Activated CD4-positive, alpha-beta T cell treated with anti-CD3 and anti-CD28 coated beads for 4 hours (primary cell): ENCODE results near the gene JDP2.

Experiments
- DNase-seq, 2 donors: peaks; one replicate each; pipeline ENCODE4 v3.0.0-alpha.2; 2020

The JDP2 gene

DNA sequence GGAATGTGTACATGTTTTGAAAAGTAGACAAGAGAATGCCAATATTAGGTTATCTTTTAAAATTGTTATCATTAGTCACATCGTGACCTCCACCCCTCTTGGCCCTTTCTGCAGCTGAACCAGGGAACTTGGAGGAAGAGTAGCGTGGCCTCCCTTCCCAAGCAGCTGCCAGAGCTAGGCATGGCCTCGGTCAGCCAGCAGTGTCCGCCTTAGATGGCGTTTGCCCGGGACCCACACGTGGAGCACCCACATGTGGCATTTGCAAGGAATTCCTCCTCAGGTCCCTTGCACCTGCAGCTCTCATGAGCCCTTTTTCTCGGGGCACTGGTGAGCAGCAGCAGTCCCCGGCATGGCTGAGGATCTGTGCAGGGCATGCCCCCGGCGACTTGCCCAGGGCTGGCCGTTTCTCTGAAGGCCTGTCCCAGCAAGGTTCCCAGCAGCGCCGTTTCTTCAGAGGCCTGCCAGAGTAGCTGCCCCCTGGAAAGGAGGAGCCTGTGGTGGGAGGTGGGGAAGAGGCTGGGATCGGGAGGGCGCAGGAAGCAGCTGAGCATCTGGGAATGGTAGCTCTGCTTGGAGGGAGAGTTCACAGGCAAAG lies 10.8 kb downstream of the JDP2 start:
- DNase-seq: no peak

DNA sequence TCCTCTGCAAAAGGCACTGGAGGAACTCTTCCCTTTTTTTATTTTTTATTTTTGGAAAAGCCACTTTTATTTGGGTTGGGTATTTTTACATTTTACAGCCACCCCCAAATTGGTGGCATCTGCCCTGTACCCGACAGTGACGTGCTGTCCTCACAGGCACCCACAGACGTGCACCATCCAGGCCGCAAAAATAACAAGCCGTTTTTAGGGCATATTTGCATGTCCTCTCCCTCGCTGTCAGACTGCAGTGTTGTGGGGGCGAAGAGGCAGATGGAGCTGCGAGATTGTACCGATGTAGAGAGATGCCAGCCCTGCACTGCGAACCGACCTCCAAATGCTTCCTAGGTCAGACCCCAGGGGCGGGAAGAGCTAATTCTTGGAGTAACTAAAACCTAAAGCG lies 12.2 kb downstream of the JDP2 start:
- DNase-seq: no peak

DNA sequence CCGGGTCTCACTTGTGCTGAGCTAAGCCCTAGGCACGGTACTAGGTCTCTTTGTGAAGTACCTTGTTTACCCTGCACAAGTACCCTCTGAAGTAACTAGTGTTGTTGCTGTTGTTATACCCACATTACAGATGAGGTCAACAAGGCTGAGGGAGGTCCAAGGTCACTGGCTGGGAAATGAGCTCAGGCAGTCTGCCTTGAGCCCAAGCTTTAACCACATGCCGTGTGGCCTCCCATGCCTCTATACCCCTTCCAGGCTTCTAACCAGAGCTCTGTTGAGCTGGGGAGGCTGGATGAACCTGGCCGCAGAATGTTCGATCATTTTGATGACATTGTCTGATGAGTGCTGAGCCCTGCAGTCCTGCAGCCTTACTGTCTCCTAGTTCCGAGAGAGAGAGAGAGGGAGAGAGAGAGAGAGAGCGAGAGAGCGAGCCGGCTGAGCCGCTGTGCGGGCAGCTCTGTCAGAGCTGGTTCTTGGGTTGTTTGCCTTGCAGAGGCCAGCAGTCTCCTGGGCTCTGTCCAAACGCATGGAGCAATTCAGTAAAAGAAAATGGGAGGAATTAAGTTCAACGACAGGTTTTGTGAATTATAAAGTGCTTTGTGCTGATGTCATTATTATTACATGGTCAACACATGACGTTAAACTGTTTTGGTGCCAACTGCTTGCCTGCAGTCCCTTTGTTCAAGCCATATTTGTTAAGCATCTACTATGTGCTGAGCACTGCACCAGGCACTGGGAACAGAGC lies 13.1 kb downstream of the JDP2 start:
- DNase-seq: no peak

DNA sequence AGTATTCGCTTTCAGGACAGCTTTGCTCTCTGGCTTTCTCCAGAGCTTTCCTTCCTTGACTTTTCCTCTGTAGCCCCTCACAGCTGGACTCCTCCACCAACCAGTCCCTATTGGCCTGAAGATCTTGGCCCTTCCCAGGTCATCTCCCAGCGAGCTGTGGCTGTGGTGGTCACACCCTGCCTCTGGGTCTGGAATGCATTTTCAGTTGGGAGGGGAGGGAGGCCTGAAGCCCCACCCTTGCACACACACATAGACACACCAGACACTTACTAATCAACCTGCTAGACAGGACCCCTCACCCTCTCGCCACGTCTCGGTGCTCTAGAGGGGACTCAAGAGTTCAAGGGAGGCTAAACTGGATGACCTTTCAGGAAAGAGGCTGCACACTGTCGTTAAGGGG lies 13.9 kb downstream of the JDP2 start:
- DNase-seq: no peak

DNA sequence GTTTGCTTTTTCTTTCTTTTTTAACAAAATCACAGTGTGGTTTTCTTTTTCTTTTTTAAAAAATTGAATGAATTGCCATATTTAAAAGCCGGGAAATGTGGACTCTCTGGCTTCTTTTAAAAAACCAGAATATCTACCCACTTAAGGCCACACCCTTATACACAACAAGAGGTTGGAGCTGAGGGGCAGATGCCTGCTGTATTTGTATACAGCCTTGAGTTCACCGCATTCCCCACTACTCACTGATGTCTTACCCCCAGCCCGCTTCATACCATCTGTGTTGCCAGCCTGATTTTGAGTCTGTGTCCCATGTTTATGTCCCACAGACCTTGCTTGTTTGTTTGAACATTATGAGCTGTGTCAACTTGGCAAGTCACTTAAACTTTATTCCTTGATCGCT lies 14.3 kb downstream of the JDP2 start:
- DNase-seq: no peak

DNA sequence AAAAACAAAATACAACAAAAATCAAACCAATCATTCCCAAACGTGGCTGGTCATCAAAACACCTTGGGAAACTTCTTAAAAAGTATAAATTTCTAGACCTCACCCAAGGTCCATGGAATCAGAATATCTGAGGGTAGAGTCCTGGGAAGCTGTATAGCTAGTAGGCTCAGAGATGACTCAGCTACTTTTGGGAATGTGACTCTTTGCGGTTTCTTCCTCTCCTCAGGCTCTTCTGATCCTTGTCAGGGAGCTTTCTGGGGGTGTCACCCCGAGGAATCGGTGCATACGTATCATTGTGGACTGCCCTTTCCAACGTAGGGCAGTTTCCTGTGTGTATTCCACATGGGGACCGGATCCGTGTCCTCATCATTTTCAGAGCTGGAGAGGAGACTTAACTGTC lies 14.8 kb downstream of the JDP2 start:
- DNase-seq: no peak

DNA sequence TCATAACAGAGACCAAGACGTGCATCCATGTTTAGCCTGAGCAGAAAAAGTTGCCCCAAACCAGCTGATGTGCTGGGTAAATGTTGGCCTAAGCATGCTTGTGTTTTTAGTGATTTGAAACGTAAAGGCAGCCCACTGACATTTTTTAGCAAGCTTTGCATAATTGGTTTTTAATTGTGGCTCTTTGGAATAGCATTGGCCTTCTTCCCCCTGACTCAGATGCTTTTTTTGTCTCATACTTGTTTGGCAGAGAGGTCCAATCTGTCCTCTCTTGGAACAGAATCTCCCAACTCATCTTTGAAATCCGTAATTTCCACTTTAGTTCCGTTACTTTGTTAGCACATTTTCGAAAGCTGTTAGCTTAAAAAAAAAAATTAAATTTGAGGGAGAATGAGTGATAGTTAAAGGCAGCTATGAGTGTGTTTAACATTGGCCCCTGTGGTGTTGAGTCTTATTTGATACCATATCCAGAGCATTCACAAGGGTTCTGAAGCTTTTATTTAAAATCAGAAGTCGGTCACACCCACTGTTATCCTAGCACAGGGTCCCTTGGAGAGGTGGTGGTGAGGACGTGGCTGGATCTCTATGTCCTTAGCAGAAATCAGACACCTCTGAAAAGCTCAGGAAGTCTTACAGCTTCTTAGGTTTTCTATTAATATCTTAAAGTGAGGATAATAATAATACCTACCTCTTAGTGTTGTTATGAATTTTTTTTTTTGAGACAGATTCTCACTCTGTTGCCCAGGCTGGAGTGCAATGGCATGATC lies 15.6 kb downstream of the JDP2 start:
- no peak for DNase-seq

DNA sequence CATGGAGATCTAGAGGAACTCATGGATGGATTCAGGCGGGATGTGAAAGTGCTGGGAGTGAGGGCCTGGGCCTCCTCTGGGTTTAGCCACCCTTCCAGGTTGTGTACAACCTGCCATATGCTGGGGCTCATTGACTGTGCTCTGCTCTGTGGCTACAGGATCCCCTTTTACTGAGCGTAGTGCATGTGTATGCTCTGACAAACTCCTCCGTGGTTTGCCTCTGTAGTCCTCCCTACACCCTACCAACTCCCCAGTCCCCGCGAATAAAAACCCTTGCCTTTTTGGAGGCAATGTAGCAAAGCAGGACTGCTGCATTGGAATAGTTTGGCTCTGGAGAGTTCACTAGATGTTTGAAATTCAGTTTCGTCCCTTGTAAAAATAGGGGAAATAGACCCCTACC lies 17.4 kb downstream of the JDP2 start:
- DNase-seq: no peak

DNA sequence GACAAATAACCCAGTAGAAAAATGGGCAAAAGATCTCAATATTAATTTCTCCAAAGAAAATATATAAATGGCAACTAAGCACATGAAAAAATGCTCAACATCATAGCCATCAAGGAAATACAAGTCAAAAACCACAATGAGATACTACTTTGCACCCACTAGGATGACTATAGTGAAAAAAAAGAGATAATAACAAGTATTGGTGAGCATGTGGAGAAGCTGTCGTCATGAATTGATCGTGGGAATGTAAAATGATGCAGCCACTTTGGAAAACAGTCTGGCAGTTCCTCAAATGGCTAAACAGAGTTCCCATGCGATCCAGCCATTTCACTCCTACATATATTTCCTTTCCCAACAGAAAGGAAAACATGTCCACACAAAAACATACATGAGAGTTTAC lies 18.1 kb downstream of the JDP2 start:
- no peak for DNase-seq

DNA sequence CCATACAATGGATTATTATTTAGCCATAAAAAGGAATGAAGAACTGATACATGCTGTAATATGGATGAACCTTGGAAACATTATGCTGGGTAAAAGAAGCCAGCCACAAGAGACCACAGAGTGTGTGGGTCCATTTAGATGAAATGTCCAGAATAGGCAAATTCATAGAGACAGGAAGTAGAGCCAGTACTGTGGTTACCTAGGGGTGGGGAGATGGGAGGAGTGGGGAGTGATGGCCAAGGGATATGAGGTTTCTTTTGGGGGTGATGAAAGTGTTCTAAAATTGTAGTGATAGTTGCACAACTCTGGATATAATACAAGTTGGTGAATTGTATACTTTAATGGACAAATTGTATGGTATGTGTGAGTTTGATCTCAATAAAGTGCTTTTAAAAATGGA lies 18.6 kb downstream of the JDP2 start:
- no peak for DNase-seq

DNA sequence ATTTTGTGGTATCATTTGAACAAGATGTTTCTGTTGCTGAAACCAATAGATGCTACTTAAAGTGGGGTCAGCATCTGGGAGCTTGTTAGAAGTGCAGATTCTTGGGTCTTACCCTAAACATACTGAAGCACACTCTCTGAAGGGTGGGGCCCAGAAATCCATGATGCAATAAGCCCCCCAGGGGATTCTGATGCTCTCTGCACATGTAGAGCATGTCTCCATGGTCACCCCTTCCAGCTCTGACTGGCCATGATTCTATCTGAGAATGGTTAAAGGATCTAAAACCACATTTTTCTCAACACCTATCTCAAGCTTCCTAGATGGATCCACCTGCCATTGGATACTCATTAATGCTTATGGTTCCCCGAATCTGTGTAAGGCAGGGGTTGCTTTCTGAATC lies 20.4 kb downstream of the JDP2 start:
- DNase-seq: no peak

DNA sequence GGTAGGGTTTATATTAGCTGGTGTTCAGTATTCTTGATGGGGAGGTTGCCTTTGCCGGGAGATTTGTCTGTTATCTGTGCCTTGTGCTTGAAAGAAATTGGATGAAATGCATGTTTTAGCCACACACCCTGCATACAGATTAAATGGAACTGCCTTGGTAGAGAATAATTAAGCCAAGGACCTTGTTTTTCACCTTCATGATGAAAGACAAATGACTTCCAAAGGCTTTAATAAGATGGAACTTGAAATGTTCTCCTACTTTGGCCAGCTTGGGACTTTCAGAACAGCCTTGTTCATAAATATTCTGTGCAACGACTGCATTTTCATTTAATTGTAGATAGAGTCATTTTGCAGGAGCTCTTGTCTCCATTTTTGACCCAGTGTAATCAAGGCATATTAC lies 21.2 kb downstream of the JDP2 start:
- no peak for DNase-seq

DNA sequence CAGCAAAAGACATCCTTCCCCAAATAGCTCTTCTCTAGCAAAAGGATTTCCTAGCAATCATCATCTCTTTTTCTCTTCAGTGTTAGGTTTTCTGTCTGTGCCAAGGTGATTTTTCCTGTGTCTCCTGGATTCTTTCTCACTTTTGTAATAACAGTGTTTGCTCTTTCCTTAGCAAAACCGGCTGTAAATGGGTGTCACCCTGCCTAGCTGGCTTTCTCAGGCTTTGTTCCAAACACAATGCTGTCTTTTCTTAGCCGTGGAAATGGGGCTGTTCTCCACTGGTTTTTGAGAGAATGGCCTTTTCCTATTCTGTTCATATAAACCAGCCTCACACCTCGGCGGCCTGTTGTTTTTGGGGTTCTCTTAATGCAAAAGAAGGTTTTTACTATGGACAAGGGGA lies 21.9 kb downstream of the JDP2 start:
- DNase-seq: no peak

DNA sequence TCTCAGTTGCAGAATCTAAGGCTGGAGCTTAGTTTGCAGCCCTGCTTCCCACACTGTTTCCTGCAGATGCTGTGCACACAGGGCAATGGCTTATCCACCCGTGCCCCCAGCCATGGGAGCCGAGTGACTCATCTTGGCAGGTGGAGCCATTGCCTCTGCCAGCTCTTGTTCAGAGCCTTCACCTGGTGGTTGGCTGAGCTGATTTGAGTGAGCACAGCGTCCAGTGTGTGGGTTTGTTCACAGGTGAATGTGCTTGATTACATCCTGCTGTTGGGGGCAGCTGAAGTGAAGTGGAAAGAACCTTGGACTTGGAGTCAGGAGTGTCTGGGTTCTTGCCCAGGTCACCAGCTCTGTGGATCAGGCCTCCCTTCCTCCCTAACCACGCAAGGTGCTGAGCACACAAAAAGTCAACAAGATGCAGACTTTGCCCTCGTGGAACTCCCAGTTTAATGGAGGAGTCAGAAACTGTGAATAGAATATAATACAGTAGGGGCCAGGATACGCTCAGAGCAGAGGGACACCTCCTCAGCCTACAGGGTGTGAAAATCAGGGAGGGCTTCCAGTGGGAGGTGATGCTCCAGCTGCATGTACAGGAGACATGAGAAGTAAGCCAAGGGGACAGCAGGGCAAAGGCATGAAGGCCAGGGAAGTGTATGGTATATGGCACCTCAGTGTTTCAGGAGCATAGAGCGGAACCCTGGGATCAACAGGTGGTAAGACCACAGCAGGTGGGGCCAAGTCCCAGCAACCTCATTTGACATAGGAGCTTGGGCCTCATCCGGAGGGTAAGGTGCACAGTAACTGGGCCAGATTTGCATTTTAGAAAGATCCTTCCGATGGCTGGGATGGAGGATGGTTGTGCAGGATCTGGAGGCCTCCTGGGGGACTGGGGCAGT lies 22.8 kb downstream of the JDP2 start:
- no peak for DNase-seq

DNA sequence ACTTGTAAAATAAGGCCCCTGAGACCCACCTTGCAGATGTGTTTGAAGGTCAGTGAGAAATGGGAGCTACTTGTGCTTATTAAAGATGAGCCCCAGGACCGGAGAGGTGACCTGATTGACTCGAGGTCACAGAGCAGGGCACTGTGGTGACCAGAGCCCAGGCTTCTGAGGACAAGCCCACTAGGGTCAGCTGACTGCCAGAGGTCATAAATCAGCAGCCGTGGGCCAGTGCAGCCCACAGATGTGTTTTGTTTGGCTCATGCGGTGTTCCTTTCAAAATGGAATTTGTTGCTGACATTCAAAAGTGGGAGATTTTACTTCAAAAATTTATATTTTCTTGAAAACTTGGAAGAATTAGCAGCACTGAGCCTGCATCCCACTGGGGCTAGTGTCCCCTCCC lies 24.5 kb downstream of the JDP2 start:
- DNase-seq: no peak

DNA sequence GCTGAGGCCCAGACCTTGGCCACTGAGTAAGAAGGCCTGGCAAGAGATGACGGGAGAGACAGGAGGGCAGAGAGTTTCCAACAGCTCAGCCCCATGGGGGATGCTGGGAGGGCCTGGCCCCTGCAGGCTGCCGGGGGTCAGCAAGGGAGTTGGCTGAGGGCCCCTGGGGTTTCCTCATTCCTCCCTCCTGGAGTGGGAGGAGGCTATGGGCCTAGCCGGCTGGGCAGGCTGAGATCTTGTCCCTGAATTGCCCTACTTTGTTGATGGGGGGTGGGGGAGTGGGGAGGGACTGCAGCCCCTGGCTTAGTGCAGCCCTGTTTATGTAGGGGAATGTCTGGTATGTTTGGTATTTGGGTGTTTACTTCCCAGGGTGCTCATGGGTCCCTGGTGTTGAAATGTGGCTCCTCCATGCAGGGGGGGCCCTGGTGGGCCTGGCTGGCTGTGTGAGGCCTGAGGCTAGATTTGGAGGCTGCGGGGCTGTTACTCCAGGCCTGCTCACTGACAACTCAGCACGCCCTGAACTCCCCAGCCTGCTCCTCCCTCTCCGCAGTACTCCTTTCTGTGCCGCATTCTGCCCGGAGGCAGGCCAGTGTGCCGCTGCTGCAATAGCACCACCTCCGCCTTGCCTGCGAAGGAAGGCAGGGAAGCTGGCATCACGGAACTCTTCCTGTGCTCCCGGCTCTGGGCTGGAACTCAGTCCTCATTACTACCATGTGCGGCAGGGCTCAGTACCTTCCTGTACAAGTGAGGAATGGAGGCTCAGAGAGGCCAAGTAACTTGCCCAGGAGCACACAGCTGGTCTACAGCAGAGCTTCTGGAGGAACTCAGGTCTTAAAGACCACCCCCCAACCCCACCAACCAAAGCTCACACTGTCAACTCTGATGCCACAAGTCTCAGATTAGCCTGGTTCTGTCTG lies 25.3 kb downstream of the JDP2 start:
- DNase-seq: no peak

DNA sequence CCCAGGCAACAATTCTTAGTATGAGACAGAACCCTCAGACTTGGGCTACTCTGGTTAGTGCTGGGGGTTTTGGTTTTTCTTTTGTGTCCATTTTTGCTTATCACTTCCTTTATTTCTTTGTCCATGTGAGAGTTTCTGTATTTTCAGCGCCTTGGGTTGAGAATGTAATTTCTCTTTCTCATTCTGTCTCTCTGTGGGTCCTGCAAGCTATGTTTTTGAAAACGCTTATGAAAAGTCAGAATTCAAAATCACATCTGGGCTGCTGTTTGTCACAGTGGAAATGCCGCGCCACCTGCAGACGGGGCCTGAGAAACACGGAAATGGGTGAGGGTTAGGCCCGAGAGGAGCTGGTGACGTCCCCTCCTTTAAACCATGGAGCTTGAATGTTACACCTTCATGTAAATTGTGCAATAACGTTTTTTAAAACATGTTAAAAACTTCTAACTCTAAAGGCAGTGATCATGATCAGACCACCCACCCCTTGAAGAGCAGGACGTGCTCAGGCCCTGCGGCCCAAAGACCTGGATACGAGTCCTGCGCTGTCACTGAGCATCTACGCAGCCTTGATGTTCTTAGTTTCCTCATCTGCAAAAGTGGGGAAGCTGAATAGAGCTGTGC lies 26.1 kb downstream of the JDP2 start:
- DNase-seq: no peak

DNA sequence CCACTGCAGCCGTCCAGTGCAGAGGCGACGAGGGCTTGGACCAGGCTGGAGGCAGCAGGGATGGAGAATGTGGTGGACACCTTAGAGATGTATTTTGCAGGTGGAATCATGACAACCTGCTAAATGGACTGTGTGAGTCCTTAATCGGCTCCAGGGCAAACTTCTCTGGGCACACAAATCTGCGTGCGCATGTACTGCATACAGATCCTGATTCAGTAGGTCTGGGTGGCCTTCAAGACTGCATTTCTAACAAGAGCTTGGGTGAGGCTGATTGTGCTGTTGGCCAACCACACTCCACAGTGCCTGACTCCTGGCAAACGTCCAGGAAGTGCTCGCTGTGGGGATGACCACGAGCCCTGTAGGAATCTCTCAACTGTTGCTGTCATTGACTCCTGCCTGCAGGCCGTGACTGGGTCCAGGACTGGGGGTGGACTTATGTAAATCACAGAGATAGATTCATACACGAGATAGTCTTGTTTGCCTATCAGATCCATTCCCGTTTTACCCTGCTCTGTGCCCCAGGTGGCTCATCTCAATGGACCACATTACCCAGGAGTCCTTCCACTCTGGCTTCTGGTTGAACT lies 27.2 kb downstream of the JDP2 start:
- DNase-seq: no peak

DNA sequence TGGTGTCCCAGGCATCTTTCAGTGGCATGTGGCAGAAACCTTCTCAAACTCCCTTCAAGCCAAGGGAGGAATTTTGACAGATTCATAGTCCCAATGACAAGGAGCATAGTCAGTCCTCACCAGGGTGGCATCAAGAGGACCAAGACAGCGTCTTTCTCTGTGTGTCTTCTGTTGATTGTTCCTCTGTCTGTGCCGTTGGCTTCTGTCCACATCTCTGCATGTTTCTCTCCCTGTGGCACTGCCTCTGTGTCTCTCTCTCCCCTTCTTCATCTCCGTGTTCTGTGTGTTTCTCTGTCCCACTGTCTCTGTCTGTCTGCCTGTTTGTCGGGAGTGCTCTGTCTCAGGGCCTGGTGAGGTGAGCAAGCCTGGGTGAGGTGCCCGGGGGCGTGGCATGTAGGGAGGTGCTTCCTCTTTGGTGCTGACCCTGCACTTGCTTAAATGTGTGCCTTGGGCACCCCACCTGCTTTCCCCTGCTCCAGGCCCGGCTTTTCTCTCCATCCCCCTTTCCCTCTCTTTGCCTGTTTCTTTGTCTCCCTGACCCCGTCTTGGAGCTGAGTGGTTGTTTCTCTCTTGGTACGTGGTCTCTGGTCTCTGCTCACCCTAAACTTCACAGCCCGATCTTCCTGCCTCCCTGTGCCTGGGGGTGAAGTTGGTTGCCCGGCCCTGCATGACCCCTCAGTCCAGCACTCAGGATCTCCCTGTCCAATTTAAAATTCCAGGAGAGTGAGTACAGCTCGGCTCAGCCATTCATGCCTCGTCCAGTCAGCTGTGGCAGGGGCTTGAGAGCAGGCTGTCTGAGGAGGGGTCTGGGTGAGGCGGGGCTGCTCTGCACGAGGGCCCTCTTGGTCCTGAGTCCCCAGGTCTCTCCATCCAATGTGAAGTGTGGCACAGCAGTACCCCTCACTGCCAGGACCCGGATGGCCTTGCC lies 28.5 kb downstream of the JDP2 start:
- DNase-seq: no peak

DNA sequence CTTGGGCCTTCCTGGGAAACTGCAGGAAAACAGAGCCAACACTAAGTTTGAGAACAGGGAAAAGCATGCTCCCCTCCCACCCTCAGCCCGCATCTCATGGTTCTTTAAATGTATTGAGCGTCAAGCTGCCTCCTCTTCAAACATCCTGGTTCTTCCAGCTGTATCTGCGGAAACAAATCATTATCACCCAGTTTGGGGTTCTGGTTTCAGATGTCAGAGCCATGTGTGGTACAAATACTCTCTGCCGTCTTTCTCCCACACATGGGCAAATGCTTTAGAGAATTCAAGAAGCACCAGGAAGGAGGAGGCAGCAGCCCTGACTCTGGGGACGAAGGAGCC lies 29.1 kb downstream of the JDP2 start:
- DNase-seq: no peak
